Left cardiac atrium (tissue), 4 donors: ENCODE data around the gene TRIM8. TPM values are rescaled to one million over a fixed set of nuclear protein-coding genes. Genes with fewer than 3 reads are reported as not detected.
A peak's percentile ranks its signal among the peaks of the same experiment; 100 is the strongest.

Source experiments
- ATAC-seq, 2 donors: fragments of 200-7000 bp; cut with Tn5 transposase; one replicate each; pipeline ENCODE4 v1.9.1; 2020; ENCODE audit warnings: mild to moderate bottlenecking in 2 of 2, moderate library complexity in 2 of 2
- DNase-seq: peaks from one replicate; pipeline ENCODE4 v3.0.0-alpha.2; 2020
- intact Hi-C, 2 donors: fragments of 100-400 bp; cut with DNase I; formaldehyde crosslinking; loops; one replicate each; pipeline versions ENCODE4 v1.14.1 to v1.15.1; 2022 to 2023
- total RNA-seq, 2 donors: library from RNA; stranded (reverse); fragmentation: NEBNext Ultra II Directional; extraction: Animal tissue kit (Norgen Biotek cat#: 25700); gene quantifications; one replicate each; pipeline ENCODE4 v1.2.1, GENCODE V29; 2021
- donor health status: DM: no; HTN: yes; CAD: no.
- donor health status: DM: no; HTN: yes; CAD: no; lungs with severe emphysema.
- donor health status: DM: yes; HTN: yes; CAD: no.
- donor health status: Dilated cardiomyopathy.

TRIM8 gene
- total RNA-seq, 2 donors from 2014 or later: 104 to 108 TPM

GRCh38 chr10:102629661-102630614, 14.3 kb upstream of the TRIM8 start:
- intact Hi-C loops: no loop called here
- no peak for DNase-seq
- no peak for ATAC-seq

- intact Hi-C loops: no loop called here
- ATAC-seq: no peak
- no peak for DNase-seq
Observed at GRCh38 chr10:102630663-102631062, 13.6 kb upstream of the TRIM8 start.

- DNase-seq (peak; percentile 20), ATAC-seq (no peak)
- intact Hi-C loops: no loop called here
Observed at GRCh38 chr10:102631525-102632393, 12.5 kb upstream of the TRIM8 start.

DNA sequence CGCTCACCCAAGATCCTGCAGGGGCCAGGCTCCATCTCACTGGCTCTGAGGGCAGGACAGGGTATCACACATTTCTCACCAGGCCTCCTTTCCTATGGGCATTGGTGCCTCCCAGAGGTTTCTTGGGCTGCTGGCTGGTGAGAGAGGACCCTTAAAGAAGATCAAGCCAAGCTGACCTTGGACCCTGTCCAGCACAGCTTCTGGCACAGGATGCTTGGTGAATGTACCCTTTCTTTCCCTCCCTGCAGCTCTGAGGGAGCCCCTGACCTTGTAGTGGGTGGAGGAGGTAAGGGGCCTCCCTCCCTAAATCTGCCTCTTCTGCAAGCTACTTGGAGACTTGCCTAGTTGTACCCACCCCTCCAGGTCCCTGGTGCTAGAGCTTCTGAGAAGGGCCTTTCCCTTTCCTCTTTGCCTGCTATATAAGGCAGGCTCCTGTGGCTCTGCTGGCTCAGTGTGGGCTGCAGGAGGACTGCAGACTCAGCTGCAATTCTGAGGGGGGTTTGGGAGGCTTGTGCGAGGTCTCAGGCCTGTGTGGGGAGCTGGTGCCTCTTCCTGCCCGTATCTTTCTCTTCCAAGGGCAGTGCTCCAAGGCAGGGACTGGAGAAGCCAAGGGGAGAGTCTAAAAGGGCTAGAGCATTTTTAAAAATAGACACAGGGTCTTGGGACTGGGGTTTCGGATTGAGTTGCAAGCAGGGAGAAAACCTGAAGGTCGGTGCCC, 11.7 kb upstream of the TRIM8 start:
- peak; percentile 48 to 64 for ATAC-seq
- intact Hi-C loops: no loop called here
- peak; percentile 40 for DNase-seq

GRCh38 chr10:102633287-102633686, 11.0 kb upstream of the TRIM8 start:
- DNase-seq: peak; percentile 75
- peak; percentile 12 to 42 for ATAC-seq
- intact Hi-C loops: no loop called here

GRCh38 chr10:102633848-102634247, 10.4 kb upstream of the TRIM8 start:
- DNase-seq (peak; percentile 11), ATAC-seq (no peak)
- intact Hi-C loops: no loop called here

- DNase-seq (no peak), ATAC-seq (no peak)
- intact Hi-C loops: no loop called here
Observed at GRCh38 chr10:102634686-102635085, 9.6 kb upstream of the TRIM8 start.

DNA sequence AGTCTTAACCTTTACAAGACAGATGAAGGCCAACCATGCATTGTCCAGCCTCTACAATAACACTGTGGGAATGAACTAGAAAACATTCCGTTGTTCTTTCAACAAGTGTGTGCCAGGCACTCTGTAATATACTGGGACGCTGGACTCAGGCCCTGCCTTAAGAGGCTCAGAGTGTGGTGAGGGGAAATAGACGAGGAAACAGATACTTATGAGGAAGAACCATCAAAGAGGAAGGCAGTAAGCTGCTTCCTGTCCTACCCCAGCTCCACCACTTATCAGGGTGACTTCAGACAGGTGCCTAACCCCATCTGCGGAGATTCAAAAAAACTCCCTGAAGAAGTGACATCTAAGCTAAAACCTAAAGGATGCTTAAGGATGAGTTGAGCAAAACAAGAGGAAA, 8.9 kb upstream of the TRIM8 start:
- DNase-seq (no peak), ATAC-seq (no peak)
- intact Hi-C loops: no loop called here

DNA sequence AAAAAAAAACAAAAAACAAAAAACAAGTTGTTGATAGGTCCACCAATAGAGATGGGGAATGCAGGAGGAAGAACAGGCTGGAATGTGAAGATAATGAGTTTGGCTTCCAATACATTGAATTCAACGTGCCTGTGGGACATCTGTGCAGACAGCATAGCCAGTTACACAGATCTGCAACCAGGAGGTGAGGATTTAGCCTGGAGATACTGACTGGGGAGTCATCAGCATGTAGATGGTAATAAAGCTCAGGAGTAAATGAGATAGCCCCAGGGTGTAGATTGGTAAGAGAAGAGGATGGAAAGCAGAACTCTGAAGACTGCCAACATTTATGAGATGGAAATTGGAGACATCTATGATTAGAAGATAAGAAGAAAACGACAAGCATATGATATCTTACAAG, 4.7 kb upstream of the TRIM8 start:
- ATAC-seq (no peak), DNase-seq (no peak)
- intact Hi-C loops: no loop called here

GRCh38 chr10:102641402-102641801, 2.9 kb upstream of the TRIM8 start:
- DNase-seq (no peak), ATAC-seq (no peak)
- intact Hi-C loops: no loop called here

- intact Hi-C loops: no loop called here
- DNase-seq: peak; percentile 99
- ATAC-seq: peak; percentile 67 to 77
Observed at GRCh38 chr10:102641880-102642735, 2.2 kb upstream of the TRIM8 start.

- intact Hi-C loops: no loop called here
- DNase-seq (peak; percentile 68), ATAC-seq (peak; percentile 0 to 2)
Observed at GRCh38 chr10:102642736-102643335, 1.4 kb upstream of the TRIM8 start.

DNA sequence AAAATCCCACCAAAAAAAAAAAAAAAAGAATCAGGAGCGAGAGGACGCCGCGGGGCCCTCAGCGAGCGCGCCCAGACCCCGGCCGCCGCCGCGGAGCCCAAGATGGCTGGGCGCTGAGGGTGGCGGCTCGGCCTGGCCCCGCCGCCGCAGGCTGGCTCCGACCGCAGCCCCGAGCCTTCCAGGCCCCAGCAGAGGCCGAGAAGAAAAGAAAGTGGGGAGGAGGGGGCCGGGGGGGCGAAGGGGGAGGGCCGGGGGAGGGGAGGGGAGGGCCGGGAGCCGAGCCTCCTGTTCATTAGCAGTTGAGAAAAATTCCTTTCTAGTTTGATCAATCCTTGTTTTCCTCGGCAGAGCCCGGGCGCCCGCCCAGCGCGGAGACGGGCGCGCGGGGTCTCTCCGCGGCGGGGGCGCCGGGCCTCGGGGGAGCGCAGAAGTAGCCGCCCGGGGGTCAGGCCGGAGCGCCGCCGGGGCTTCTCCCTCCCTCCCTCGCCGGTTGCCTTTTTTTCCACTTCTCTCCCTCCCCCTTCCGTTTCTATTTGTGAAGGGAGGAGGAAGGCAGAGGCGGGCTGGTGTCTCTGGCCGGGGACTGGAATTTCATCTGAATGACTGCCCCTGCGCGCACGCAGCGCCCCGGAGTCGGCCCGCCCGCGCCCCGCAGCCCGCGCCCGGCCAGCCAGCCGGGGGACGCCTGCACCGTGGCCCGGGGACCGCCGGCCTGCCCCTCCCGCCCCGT, 778 bp upstream of the TRIM8 start:
- intact Hi-C loops: no loop called here
- DNase-seq (peak; percentile 79), ATAC-seq (peak; percentile 14 to 28)

- peak; percentile 20 to 25 for ATAC-seq
- peak; percentile 86 for DNase-seq
- intact Hi-C loops: loop anchor here (5.0 kb wide), 1 partner anchor 48 kb away; no protein-coding TSS in a partner anchor
Observed at GRCh38 chr10:102644646-102645387, 538 bp downstream of the TRIM8 start.

GRCh38 chr10:102645388-102645740, 1.1 kb downstream of the TRIM8 start:
- DNase-seq (peak; percentile 79), ATAC-seq (peak; percentile 2 to 6)
- intact Hi-C loops: loop anchor here (5.0 kb wide), 1 partner anchor 48 kb away; no protein-coding TSS in a partner anchor

DNA sequence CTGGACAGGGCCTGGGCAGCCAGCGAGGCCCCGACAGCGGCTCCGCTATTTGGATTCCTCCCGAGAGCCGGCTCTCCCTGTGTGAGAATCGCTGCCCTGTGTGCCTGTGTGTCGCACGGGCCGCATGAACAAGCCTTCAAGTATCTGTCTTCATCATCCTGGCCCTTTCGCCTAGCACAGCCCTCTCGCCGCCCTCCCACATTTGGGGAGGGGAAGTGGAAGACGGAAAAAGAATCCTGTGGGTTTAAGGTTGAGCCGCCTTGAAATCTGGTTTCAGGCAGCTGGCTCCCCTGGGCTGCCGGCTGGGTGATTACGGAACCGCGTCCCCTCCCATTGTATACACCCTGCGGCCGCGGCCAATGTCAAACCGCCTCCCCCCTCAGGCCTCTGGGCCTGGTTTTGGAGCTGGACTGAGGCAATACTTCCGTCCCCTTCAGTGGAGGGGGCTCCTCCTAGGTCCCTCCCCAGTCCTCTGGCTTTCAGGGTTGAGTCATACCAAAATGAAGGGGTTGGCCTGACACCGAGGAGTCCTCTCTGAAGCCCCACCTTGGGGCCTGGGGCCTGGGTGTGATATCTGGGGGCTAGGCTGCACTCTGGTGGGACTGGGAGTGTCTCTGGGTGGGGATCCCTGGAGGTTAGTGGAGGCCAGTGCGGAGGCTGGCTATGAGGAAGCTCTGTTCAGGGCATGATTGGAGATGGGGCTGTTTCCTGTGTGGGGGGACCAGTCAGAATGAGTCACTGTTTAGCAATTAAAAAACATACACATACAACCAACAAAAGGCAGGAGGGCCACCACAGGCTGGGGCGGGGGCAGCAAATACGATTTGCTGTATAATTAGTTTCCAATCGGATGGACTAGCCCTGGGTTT, 1.7 kb downstream of the TRIM8 start:
- DNase-seq: peak; percentile 92
- peak; percentile 28 to 52 for ATAC-seq
- intact Hi-C loops: loop anchor here (5.0 kb wide), 1 partner anchor 49 kb away; no protein-coding TSS in a partner anchor
